Mucosa of rectum (tissue), 2 donors: ENCODE results near the gene REPS1.

Experiments
- H3K27ac ChIP-seq, 2 donors: one replicate each; pipeline ENCODE4 v1.7.0; 2013; ENCODE audit warnings: inconsistent platforms in 2 of 2, low read depth in 2 of 2, low read length in 2 of 2
- H3K27me3 ChIP-seq, 2 donors: one replicate each; pipeline ENCODE4 v1.7.0; 2013; ENCODE audit warnings: low read length in 2 of 2; ENCODE audit not compliant: control insufficient read depth in 2 of 2, insufficient read depth in 2 of 2
- H3K36me3 ChIP-seq, 2 donors: one replicate each; pipeline ENCODE4 v1.7.0; 2013; ENCODE audit warnings: low read length in 2 of 2; ENCODE audit not compliant: control insufficient read depth in 2 of 2, insufficient read depth in 2 of 2
- H3K4me1 ChIP-seq, 2 donors: one replicate each; pipeline ENCODE4 v1.7.0; 2013; ENCODE audit warnings: low read length in 2 of 2, mild to moderate bottlenecking in 1 of 2; ENCODE audit not compliant: control insufficient read depth in 2 of 2, insufficient read depth in 2 of 2
- H3K4me3 ChIP-seq, 2 donors: one replicate each; pipeline ENCODE4 v1.7.0; 2013; ENCODE audit warnings: low read length in 2 of 2
- H3K9ac ChIP-seq, 2 donors: one replicate each; pipeline ENCODE4 v1.7.0; 2013; ENCODE audit warnings: low read length in 2 of 2, low read depth in 1 of 2, mild to moderate bottlenecking in 1 of 2
- H3K9me3 ChIP-seq, 2 donors: one replicate each; pipeline ENCODE4 v1.7.0; 2013; ENCODE audit warnings: low read length in 2 of 2; ENCODE audit not compliant: control insufficient read depth in 2 of 2
- donor health status: healthy.
- donor health status: Normal muscosa, but diverticular disease.

The REPS1 gene

GRCh38 chr6:138971601-138972000 is 16.5 kb downstream of the REPS1 start:
- H3K27me3 ChIP-seq = no peaks in the 10 kb centered on the region
- H3K9me3 ChIP-seq = no peaks in the 10 kb centered on the region
- no peak overlapping the region for H3K27ac ChIP-seq
- H3K4me3 ChIP-seq = no peak overlapping the region
- H3K36me3 ChIP-seq = no peaks in the 10 kb centered on the region
- no peak overlapping the region for H3K9ac ChIP-seq
- H3K4me1 ChIP-seq = peaks cover 0 to 7% of the 10 kb centered on the region in 2 donors

GRCh38 chr6:138970856-138971425 is 17.1 kb downstream of the REPS1 start:
- Histone ChIP-seq H3K9me3 (no peaks in the 10 kb centered on the region), H3K36me3 (no peaks in the 10 kb centered on the region), H3K9ac (no peak overlapping the region), H3K27ac (no peak overlapping the region), H3K4me3 (no peak overlapping the region), H3K27me3 (no peaks in the 10 kb centered on the region), H3K4me1 (peaks cover 0 to 7% of the 10 kb centered on the region in 2 donors)

GRCh38 chr6:138970159-138970558 is 17.9 kb downstream of the REPS1 start:
- H3K27ac ChIP-seq = no peak overlapping the region
- H3K4me3 ChIP-seq = no peak overlapping the region
- peaks cover 3 to 7% of the 10 kb centered on the region in 2 donors for H3K4me1 ChIP-seq
- no peaks in the 10 kb centered on the region for H3K27me3 ChIP-seq
- no peaks in the 10 kb centered on the region for H3K9me3 ChIP-seq
- H3K9ac ChIP-seq = no peak overlapping the region
- no peaks in the 10 kb centered on the region for H3K36me3 ChIP-seq

GRCh38 chr6:138966870-138967269 is 21.2 kb downstream of the REPS1 start:
- Histone ChIP-seq H3K4me3 (no peak overlapping the region), H3K27ac (no peak overlapping the region), H3K27me3 (no peaks in the 10 kb centered on the region), H3K9me3 (no peaks in the 10 kb centered on the region), H3K9ac (no peak overlapping the region), H3K4me1 (peaks cover 3 to 6% of the 10 kb centered on the region in 2 donors), H3K36me3 (no peaks in the 10 kb centered on the region)

- Histone ChIP-seq H3K27me3 (no peaks in the 10 kb centered on the region), H3K4me3 (no peak overlapping the region), H3K9ac (no peak overlapping the region), H3K36me3 (no peaks in the 10 kb centered on the region), H3K4me1 (peaks cover 3% of the 10 kb centered on the region in 2 donors), H3K27ac (no peak overlapping the region), H3K9me3 (no peaks in the 10 kb centered on the region)
Measured at GRCh38 chr6:138965971-138966370, 22.1 kb downstream of the REPS1 start.

- H3K4me1 ChIP-seq = peaks cover 0 to 3% of the 10 kb centered on the region in 2 donors
- H3K4me3 ChIP-seq = no peak overlapping the region
- H3K27ac ChIP-seq = no peak overlapping the region
- no peaks in the 10 kb centered on the region for H3K36me3 ChIP-seq
- H3K27me3 ChIP-seq = no peaks in the 10 kb centered on the region
- H3K9ac ChIP-seq = no peak overlapping the region
- no peaks in the 10 kb centered on the region for H3K9me3 ChIP-seq
Measured at GRCh38 chr6:138965291-138965874, 22.7 kb downstream of the REPS1 start.

- no peak overlapping the region for H3K9ac ChIP-seq
- H3K9me3 ChIP-seq = no peaks in the 10 kb centered on the region
- H3K4me1 ChIP-seq = peaks cover 0 to 3% of the 10 kb centered on the region in 2 donors
- no peaks in the 10 kb centered on the region for H3K27me3 ChIP-seq
- no peak overlapping the region for H3K4me3 ChIP-seq
- H3K27ac ChIP-seq = no peak overlapping the region
- no peaks in the 10 kb centered on the region for H3K36me3 ChIP-seq
Measured at GRCh38 chr6:138964012-138964411, 24.0 kb downstream of the REPS1 start.

GRCh38 chr6:138963531-138963930 is 24.5 kb downstream of the REPS1 start:
- H3K27ac ChIP-seq = no peak overlapping the region
- no peaks in the 10 kb centered on the region for H3K27me3 ChIP-seq
- no peaks in the 10 kb centered on the region for H3K9me3 ChIP-seq
- H3K9ac ChIP-seq = no peak overlapping the region
- H3K4me3 ChIP-seq = no peak overlapping the region
- H3K36me3 ChIP-seq = no peaks in the 10 kb centered on the region
- peaks cover 0 to 3% of the 10 kb centered on the region in 2 donors for H3K4me1 ChIP-seq

- Histone ChIP-seq H3K27me3 (no peaks in the 10 kb centered on the region), H3K27ac (no peak overlapping the region), H3K9me3 (no peaks in the 10 kb centered on the region), H3K9ac (no peak overlapping the region), H3K36me3 (no peaks in the 10 kb centered on the region), H3K4me1 (peaks cover 0 to 4% of the 10 kb centered on the region in 2 donors), H3K4me3 (no peak overlapping the region)
Measured at GRCh38 chr6:138963119-138963518, 24.9 kb downstream of the REPS1 start.

GRCh38 chr6:138959521-138959920 is 28.5 kb downstream of the REPS1 start:
- Histone ChIP-seq H3K4me1 (peaks cover 0 to 14% of the 10 kb centered on the region in 2 donors), H3K27ac (no peak overlapping the region), H3K27me3 (no peaks in the 10 kb centered on the region), H3K36me3 (no peaks in the 10 kb centered on the region), H3K4me3 (no peak overlapping the region), H3K9me3 (no peaks in the 10 kb centered on the region), H3K9ac (no peak overlapping the region)
